RWPE1 (cell line): ENCODE results near the gene RAP1GAP2.

Experiments used
- CTCF ChIA-PET: fragments of 350-600 bp; sonication (Branson Sonifier 250); formaldehyde crosslinking; extraction: SDS; loops from one replicate; lab custom pipeline; 2021; lab: Yijun Ruan, JAX
- POLR2A ChIA-PET: fragments of 400-600 bp; formaldehyde crosslinking; extraction: SDS; loops from one replicate; lab custom pipeline; 2020; ENCODE audit warnings: antibody characterized with exemption; ENCODE audit not compliant: low non-redundant PET; lab: Yijun Ruan, JAX
- DNase-seq: peaks from one replicate; pipeline ENCODE4 v3.0.0; 2012; ENCODE audit warnings: low spot score
- H3K27ac ChIP-seq: fragments of 450-650 bp; 2 replicates; pipeline ENCODE4 v1.5.1; 2017
- TF ChIP-seq, protein P1 (sequence below): fragments of 450-650 bp; conservative IDR thresholded peaks from 2 replicates; pipeline ENCODE4 v1.5.1; 2017; ENCODE audit warnings: low read depth, mild to moderate bottlenecking

Gene RAP1GAP2

DNA sequence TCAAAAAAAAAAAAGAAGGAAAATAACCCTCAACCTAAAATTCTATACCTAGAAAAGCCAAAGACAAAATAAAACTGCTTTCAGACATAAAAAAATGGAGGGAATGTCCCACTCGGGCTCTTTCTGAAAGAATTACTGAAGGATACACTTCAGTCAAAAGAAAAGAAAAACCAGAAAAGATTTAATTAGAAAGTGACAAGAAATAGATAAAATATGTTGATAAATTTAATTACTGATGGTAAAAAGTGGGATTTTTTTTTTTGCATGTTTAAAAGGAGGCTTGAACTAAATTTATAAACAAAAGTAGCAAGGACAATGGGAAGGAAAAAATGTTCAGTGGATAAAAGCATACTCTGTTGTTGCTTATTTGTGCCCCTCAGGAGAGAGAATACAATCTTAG, 178.1 kb downstream of the RAP1GAP2 start:
- ChIA-PET CTCF (interaction anchor here (0.6 kb wide), 1 partner anchor 44 kb away, joined by 3 read pairs; no protein-coding TSS in a partner anchor), POLR2A (no interaction called here)
- TF ChIP-seq, protein P1, sequence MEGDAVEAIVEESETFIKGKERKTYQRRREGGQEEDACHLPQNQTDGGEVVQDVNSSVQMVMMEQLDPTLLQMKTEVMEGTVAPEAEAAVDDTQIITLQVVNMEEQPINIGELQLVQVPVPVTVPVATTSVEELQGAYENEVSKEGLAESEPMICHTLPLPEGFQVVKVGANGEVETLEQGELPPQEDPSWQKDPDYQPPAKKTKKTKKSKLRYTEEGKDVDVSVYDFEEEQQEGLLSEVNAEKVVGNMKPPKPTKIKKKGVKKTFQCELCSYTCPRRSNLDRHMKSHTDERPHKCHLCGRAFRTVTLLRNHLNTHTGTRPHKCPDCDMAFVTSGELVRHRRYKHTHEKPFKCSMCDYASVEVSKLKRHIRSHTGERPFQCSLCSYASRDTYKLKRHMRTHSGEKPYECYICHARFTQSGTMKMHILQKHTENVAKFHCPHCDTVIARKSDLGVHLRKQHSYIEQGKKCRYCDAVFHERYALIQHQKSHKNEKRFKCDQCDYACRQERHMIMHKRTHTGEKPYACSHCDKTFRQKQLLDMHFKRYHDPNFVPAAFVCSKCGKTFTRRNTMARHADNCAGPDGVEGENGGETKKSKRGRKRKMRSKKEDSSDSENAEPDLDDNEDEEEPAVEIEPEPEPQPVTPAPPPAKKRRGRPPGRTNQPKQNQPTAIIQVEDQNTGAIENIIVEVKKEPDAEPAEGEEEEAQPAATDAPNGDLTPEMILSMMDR, result no peak
- no peak overlapping the region for H3K27ac ChIP-seq
- DNase-seq, result no peak

DNA sequence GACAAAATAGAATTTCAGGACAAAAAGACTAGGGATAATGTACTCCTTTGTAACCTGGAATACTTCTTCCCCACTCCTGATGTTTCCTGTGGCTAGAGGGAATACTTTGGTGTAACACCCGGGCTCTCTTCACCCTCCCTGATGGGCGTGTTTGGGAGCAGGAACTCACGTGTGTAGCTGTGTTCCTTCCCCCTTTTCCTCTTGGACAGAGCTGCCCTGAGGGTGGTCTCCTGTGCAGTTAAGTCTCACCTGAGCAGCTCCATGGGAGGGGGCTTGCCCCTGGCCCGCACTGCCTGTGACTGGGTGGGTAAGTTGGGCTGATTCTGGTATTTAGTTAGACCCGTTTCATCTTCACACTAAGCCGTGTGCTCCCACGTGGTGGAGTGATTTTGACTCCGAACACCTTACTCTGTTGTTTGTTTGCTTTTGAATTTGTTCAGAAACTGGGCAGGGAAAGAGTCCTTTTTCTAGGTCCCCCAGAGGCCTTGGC, 179.3 kb downstream of the RAP1GAP2 start:
- peak; percentile 80 for DNase-seq
- POLR2A ChIA-PET, result no interaction called here
- TF ChIP-seq, protein P1, result no peak
- H3K27ac ChIP-seq, result peak overlapping the region; percentile 64
- CTCF ChIA-PET, result interaction anchor here (0.5 to 0.6 kb wide), 2 partner anchors 9 to 11 kb away, joined by 4 to 6 read pairs; no protein-coding TSS in a partner anchor

DNA sequence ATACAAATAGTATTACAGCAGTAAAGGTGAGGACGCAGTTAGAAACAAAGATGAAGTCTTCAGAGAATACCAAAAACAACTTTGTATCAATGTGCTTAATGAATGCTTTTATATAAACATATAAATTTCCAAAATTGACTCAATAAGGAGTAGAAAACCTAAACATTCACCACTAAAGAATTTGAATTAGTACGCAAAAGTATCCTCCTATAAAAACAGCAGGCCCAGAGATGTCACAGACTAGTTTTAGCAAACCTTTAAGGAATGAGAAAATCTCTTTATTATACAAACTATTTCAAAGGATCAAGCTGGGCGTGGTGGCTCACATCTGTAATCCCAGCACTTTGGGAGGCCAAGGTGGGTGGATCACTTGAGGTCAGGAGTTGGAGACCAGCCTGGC, 180.9 kb downstream of the RAP1GAP2 start:
- CTCF ChIA-PET, result no interaction called here
- POLR2A ChIA-PET, result no interaction called here
- TF ChIP-seq, protein P1, result no peak

DNA sequence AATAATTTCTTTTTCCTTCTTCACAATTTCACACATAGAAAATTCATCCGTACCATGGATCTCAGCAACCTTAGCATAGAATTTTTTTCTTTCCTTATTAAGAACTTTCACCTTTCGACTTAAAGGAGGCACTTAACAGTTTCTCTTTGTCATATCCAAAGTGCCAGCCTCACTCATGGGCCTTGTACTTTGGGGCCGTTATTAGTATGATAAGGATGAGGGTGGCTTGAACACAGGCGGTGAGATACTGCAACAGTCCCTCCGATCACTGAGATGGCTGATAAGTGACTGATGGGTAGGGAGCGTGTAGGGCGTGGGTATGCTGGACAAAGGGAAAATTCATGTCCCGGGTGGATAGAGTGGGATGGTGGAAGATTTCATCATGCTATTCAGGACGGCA, 181.9 kb downstream of the RAP1GAP2 start:
- ChIA-PET POLR2A (interaction anchor here (0.7 kb wide), 1 partner anchor 26 kb away, joined by 10 read pairs; no protein-coding TSS in a partner anchor), CTCF (interaction anchor here (0.7 kb wide), 1 partner anchor 134 kb away, joined by 3 read pairs; no protein-coding TSS in a partner anchor)
- peak overlapping the region; percentile 11; the same call in 1 of the 2 replicates for H3K27ac ChIP-seq
- TF ChIP-seq, protein P1, result no peak
- DNase-seq, result no peak

More for the DNA sequence above, 180.9 kb downstream of the RAP1GAP2 start:
- H3K27ac ChIP-seq, result peak overlapping the region; percentile 50
- no peak for DNase-seq

DNA sequence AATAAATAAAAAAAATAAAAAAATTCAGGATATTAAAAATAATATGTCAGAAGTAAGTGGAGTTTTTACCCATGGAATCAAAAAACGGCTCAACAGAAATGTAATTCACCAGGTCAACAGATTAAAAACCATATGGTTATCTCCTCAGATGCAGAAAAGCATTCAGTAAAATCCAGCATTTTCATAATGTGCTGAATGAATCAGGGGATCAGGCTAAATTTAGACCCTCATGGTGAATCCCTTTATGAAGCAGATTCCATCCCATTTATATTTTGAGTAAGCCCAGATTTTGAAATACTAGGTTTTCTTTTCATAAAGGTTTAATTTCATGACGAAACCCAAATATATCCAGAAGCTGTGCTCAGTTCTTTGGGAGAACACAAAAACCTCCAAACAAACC, 182.8 kb downstream of the RAP1GAP2 start:
- TF ChIP-seq, protein P1, result no peak
- DNase-seq, result no peak
- no peak overlapping the region for H3K27ac ChIP-seq
- ChIA-PET POLR2A (no interaction called here), CTCF (no interaction called here)

DNA sequence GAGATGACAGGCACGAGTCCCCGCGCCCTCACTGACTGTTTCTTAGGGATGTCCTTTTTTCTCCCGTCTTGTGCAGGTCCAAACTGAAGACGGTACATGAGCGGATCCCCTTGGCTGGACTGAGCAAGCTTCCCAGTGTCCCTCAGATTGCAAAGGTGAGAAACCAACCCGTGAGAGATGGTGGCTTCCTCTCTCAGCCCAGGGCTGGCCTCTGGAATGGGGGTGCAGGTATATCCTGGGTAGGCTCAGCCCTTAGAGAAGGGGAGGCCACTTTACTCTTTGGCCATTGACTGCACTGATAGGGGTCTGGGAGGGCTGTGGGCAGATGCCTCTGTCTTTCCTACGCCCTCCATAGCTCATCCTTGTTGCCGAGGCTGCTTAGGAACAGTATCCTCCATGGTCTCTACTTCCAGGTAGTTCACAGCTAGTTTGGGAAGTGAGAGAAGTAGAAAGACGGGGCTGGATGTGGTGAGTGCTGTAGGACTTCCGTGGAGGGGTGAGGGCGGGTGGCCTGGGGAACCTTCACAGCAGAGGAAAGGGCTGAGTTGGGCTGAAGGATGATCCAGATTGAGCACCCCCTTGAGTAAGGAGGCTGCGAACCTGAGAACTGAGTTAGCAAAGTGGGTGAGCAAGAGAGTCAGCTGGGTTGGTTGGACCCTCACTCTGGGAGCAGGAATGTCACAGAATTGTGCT, 184.1 kb downstream of the RAP1GAP2 start:
- H3K27ac ChIP-seq, result peak overlapping the region; percentile 71
- ChIA-PET CTCF (no interaction called here), POLR2A (no interaction called here)
- no peak for DNase-seq
- TF ChIP-seq, protein P1, result no peak
